Activated CD8-positive, alpha-beta memory T cell treated with anti-CD3 and anti-CD28 coated beads, Interleukin-2, amount 10 ng/mL, durations not matched to agents 7 days and 5 days (primary cell): ENCODE results near the gene SMARCB1. TPM values are rescaled to one million over a fixed set of nuclear protein-coding genes. Genes with fewer than 3 reads are reported as not detected.

Experiments
- ATAC-seq: fragments of 150-1000 bp; cut with Tn5 transposase; one replicate; pipeline ENCODE4 v1.10.0; 2021; ENCODE audit warnings: moderate library complexity
- CTCF ChIA-PET: fragments of 350-600 bp; sonication (Branson Sonifier 250); formaldehyde crosslinking; loops from one replicate; lab custom pipeline; 2021; ENCODE audit warnings: antibody characterized with exemption; lab: Charles Lee
- DNase-seq: peaks from one replicate; pipeline ENCODE4 v3.0.0-alpha.2; 2020
- H3K27ac Mint-ChIP-seq: one replicate; pipeline ENCODE4 v1.8.0; 2021; ENCODE audit warnings: mild to moderate bottlenecking, mixed read lengths
- H3K27me3 Mint-ChIP-seq: one replicate; pipeline ENCODE4 v1.8.0; 2021; ENCODE audit warnings: mixed read lengths
- H3K36me3 Mint-ChIP-seq: one replicate; pipeline ENCODE4 v1.8.0; 2021; ENCODE audit warnings: mild to moderate bottlenecking, mixed read lengths
- H3K4me1 Mint-ChIP-seq: one replicate; pipeline ENCODE4 v1.8.0; 2021; ENCODE audit warnings: mixed read lengths
- H3K4me3 Mint-ChIP-seq: one replicate; pipeline ENCODE4 v1.8.0; 2021; ENCODE audit warnings: mild to moderate bottlenecking, moderate library complexity, mixed read lengths
- H3K9me3 Mint-ChIP-seq: one replicate; pipeline ENCODE4 v1.8.0; 2022; ENCODE audit warnings: low read depth, mixed read lengths
- total RNA-seq, 2 experiments: library from RNA; stranded (reverse); gene quantifications; one replicate each; pipeline ENCODE4 v1.2.3, GENCODE V29; 2021

Gene SMARCB1
- total RNA-seq, 2 experiments from 2014 or later: 117 to 137 TPM

DNA sequence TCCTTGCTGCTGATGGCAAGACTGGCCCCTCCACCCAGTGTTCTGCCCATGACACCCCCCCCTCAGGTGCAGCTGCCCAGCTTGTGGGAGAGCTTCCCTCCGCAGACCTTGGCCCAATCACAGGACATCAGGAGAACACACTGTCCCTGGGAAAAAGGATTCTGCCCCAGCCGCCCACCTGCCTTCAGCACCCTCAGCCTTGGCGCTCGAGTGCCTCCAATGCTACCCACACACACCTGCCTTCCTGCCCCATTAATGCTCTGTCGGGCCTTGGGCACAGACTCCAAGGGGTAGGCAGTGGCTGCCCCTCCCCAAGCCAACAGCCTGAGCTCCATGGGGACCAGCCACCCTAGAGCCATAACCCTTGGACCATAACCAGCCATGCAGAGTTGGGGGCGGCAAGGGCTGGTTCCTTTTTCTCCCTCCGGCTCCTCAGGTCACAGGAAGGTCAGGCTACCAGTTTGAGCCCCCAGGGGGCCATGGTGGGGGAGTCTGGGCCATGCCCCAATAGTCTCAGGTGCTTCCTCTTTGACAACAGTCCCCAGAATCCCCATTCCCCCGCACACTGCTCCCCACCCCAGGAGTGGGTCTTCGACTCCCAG, 34.6 kb upstream of the SMARCB1 start:
- Mint-ChIP-seq H3K9me3 (no peaks in the 10 kb centered on the region), H3K4me1 (peaks cover 21% of the 10 kb centered on the region), H3K27me3 (no peaks in the 10 kb centered on the region), H3K4me3 (peak overlapping the region; percentile 78), H3K27ac (peak overlapping the region; percentile 74), H3K36me3 (no peaks in the 10 kb centered on the region)
- CTCF ChIA-PET: interaction anchor here (1.0 kb wide), 1 partner anchor 11 kb away, joined by 3 read pairs; the partner anchor contains the start of gene C22orf15
- no peak for ATAC-seq
- DNase-seq: no peak

DNA sequence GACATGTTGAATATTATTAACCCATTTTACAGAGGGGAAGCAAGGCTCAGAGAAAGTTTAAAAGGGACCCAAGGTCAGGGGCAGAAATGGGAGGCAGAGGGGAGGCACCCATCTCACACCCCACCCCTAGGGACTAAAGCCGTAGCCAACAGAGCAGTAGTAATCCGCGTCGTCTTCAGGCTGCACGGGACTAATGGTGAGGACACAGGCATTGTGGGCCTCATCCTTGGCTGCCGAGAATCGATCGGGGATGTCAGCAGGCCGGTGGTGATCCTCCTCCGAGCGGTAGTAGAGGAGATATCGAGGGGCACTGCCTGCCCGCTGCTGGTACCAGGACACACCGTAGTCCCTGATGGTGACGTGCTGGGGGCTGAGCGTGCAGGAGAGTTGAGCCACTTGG, 34.0 kb upstream of the SMARCB1 start:
- Mint-ChIP-seq H3K9me3 (no peaks in the 10 kb centered on the region), H3K4me1 (peaks cover 21% of the 10 kb centered on the region), H3K27ac (no peak overlapping the region), H3K36me3 (no peaks in the 10 kb centered on the region), H3K4me3 (peak overlapping the region; percentile 78), H3K27me3 (no peaks in the 10 kb centered on the region)
- DNase-seq: no peak
- CTCF ChIA-PET: interaction anchor here (1.0 kb wide), 1 partner anchor 11 kb away, joined by 3 read pairs; the partner anchor contains the start of gene C22orf15
- ATAC-seq: no peak

DNA sequence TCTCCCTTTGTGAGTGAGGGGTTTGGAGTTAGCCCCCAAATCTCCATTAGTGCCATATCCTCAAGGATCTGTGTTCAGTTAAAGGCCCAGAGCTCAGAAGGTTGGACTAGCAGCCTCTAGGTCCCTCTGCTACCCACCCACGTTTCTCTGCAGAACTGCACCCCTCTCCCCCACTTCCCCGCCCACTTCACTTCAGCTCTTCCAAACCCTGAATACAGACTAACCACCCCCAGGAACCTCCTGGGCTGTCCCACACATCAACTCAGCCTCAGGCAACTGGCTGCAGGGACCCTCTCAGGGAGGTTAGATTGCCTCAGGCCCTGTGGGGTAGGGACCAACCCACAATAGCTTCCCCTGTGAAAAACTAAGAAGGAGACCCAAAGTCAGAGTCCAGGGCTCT, 33.4 kb upstream of the SMARCB1 start:
- no peaks in the 10 kb centered on the region for H3K27me3 Mint-ChIP-seq
- CTCF ChIA-PET: interaction anchor here (1.1 to 1.4 kb wide), 2 partner anchors 10 to 18 kb away, joined by 3 read pairs; partner anchors contain the start of gene C22orf15
- no peaks in the 10 kb centered on the region for H3K9me3 Mint-ChIP-seq
- no peak overlapping the region for H3K4me3 Mint-ChIP-seq
- no peak for DNase-seq
- ATAC-seq: no peak
- no peaks in the 10 kb centered on the region for H3K36me3 Mint-ChIP-seq
- H3K27ac Mint-ChIP-seq: no peak overlapping the region
- peaks cover 21% of the 10 kb centered on the region for H3K4me1 Mint-ChIP-seq

DNA sequence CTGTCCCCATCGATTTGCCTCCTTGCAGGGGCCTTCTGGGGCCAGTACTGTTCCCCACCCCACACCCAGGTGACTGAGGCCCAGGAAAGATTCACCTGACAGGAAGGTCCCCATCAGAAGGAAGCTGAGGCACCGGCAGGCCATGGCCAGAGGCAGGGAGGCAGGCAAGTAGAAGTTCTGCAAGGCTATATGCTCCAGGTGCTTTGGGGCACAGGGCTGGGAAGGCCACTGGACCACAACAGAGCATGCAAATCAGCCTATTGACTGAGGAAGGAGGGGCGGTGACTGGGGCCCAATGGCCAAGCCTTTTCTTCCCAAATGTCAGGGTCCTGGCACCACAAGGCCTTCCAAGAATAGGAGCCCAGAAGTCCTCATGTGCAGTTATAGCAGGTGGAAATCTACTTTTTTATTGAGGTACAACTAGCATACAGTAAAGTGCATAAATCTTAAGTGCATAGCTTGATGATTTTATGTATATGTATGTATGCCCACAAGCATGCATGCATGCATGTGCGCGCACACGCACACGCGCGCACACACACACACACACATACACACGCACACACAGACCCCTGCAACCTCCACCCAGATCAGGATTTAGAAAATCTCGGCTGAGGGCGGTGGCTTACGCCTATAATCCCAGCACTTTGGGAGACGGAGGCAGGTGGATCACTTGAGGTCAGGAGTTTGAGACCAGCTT, 32.4 kb upstream of the SMARCB1 start, which contains the start of gene VPREB3:
Gene VPREB3 (minus strand): TSS at position 206 of the 700 bp plus-strand sequence. CDS start 62 bp downstream, at position 144.
- CTCF ChIA-PET: interaction anchor here (0.9 to 1.4 kb wide), 4 partner anchors 9 to 49 kb away, joined by 3 to 4 read pairs (median 3); partner anchors contain the start of gene C22orf15
- H3K27me3 Mint-ChIP-seq: no peaks in the 10 kb centered on the region
- H3K4me1 Mint-ChIP-seq: peaks cover 21% of the 10 kb centered on the region
- no peak within 1 kb of the TSS for H3K27ac Mint-ChIP-seq
- no peak within 1 kb of the TSS for H3K4me3 Mint-ChIP-seq
- H3K9me3 Mint-ChIP-seq: no peaks in the 10 kb centered on the region
- no peak for DNase-seq
- no peaks in the 10 kb centered on the region for H3K36me3 Mint-ChIP-seq
- no peak for ATAC-seq

DNA sequence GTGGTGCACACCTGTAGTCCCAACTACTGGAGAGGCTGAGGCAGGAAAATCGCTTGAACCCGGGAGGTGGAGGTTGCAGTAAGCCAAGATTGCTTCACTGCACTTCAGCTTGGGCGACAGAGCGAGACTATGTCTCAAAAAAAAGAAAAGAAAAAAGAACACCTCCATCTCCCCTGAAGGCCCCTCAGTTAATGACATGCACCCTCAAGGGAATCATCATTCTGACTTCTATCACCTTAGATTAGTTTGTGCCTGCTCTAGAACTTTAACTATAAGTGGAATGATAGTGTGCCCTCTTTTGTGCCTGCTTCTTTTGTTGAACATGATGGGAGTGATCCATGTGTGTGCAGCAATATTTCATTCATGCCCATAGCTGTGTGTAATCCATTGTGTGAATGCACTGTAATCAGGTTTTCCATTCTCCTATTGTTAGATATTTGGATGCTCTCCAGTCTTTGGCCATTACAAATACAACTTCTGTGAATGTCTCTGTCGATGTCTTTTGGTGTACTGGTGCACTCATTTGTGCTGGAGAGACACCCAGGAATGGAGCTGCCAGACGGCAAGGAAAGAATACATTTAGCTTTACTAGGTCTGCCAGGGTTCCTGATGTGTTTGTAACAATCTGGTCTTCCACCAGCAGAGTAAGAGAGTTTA, 31.7 kb upstream of the SMARCB1 start:
- Mint-ChIP-seq H3K27ac (no peak overlapping the region), H3K27me3 (no peaks in the 10 kb centered on the region), H3K4me3 (no peak overlapping the region), H3K36me3 (no peaks in the 10 kb centered on the region), H3K4me1 (peaks cover 14% of the 10 kb centered on the region), H3K9me3 (no peaks in the 10 kb centered on the region)
- ATAC-seq: no peak
- no peak for DNase-seq
- CTCF ChIA-PET: interaction anchor here (0.6 to 1.4 kb wide), 6 partner anchors 10 to 66 kb away, joined by 3 to 11 read pairs (median 3); no protein-coding TSS in a partner anchor

DNA sequence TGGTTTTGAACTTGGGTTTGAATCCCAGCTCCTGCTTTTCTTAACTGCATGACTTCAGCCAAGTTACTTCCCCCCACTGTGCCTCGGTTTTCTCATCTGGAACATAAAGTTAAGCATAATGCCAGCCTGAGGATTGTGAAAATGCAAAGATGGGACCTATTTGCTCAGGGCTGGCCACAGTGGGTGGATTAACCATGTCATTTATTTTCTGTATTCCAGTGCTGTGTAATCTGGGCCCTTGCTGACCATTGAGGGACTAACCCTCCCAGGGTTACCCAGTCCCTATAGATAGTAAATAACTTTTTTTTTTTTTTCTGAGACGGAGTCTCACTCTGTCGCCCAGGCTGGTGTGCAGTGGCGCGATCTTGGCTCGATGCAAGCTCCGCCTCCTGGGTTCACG, 31.1 kb upstream of the SMARCB1 start:
- H3K4me1 Mint-ChIP-seq: peaks cover 9% of the 10 kb centered on the region
- no peaks in the 10 kb centered on the region for H3K27me3 Mint-ChIP-seq
- CTCF ChIA-PET: interaction anchor here (0.6 to 1.3 kb wide), 4 partner anchors 9 to 65 kb away, joined by 3 to 11 read pairs (median 4); no protein-coding TSS in a partner anchor

DNA sequence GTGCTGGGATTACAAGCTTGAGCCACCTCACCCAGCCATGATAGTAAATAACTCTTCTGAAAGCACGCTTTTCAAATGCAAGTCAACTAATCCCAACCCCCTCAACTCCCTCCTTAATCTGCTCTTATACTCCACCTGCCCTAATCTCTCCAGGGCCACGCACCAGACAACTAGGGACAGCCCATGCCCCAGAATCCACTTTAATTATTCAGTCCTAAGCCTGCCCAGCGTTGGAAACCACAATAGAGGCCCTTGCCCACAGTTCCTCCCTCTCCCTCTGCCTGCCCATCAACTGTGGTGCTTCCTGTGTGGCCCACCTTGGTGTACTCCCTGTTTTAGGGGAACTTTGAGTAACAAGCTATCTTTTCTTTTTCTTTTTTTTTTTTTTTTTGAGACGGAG, 29.9 kb upstream of the SMARCB1 start:
- ATAC-seq (no peak), DNase-seq (no peak)
- Mint-ChIP-seq H3K9me3 (no peaks in the 10 kb centered on the region), H3K4me1 (peaks cover 6% of the 10 kb centered on the region), H3K36me3 (no peaks in the 10 kb centered on the region), H3K27ac (no peak overlapping the region), H3K27me3 (no peaks in the 10 kb centered on the region), H3K4me3 (no peak overlapping the region)
- CTCF ChIA-PET: no interaction called here

More for the DNA sequence above, 31.1 kb upstream of the SMARCB1 start:
- Mint-ChIP-seq H3K36me3 (no peaks in the 10 kb centered on the region), H3K4me3 (no peak overlapping the region), H3K27ac (no peak overlapping the region), H3K9me3 (no peaks in the 10 kb centered on the region)
- ATAC-seq (no peak), DNase-seq (no peak)

DNA sequence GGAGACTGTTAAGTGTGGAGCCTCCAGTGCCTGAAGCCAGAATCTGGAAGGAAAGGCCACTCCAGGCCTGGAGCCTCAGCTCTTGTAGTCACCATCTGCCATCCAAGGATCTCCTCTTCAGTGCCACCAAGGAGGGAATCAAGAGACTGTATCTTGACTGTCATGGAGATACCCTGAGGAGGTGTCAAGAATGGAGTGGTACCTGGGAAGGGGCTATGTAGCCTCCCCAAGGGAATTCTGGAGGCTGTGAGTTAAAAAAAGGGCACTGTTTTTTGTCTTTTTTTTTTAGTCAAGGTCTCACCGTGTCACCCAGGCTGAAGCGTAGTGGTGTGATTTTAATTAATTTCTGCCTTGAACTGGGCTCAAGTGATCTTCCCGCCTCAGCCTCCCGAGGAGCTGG, 27.2 kb upstream of the SMARCB1 start:
- no peak overlapping the region for H3K27ac Mint-ChIP-seq
- no peak overlapping the region for H3K4me3 Mint-ChIP-seq
- no peaks in the 10 kb centered on the region for H3K36me3 Mint-ChIP-seq
- ATAC-seq (no peak), DNase-seq (no peak)
- no peaks in the 10 kb centered on the region for H3K9me3 Mint-ChIP-seq
- no peaks in the 10 kb centered on the region for H3K27me3 Mint-ChIP-seq
- H3K4me1 Mint-ChIP-seq: peaks cover 25% of the 10 kb centered on the region
- CTCF ChIA-PET: interaction anchor here (0.9 to 1.4 kb wide), 3 partner anchors 9 to 90 kb away, joined by 3 to 5 read pairs (median 4); partner anchors contain the start of gene ZNF70

DNA sequence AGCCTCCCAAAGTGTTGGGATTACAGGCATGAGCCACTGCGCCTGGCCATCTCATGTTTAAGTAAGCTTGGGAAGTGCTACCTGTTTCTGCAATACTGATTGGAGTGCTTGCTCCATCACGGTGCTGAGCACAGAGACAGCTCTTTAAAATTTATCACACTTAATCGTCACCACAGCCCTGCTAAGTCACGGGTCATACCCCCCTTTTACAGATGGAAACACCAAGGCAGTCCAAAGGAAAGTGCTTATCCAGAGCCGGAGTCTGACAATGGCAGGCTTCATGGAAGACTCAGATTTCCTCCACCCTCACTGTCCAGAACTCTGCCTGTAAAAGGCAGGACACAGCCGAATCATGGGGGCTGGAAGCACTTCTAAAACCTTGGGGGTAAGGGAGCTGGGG, 26.7 kb upstream of the SMARCB1 start:
- Mint-ChIP-seq H3K4me3 (no peak overlapping the region), H3K4me1 (peaks cover 30% of the 10 kb centered on the region), H3K36me3 (no peaks in the 10 kb centered on the region), H3K27ac (no peak overlapping the region), H3K9me3 (no peaks in the 10 kb centered on the region), H3K27me3 (no peaks in the 10 kb centered on the region)
- no peak for DNase-seq
- ATAC-seq: no peak
- CTCF ChIA-PET: interaction anchor here (1.0 to 1.4 kb wide), 3 partner anchors 9 to 132 kb away, joined by 4 to 6 read pairs (median 5); partner anchors contain the start of gene ZNF70

DNA sequence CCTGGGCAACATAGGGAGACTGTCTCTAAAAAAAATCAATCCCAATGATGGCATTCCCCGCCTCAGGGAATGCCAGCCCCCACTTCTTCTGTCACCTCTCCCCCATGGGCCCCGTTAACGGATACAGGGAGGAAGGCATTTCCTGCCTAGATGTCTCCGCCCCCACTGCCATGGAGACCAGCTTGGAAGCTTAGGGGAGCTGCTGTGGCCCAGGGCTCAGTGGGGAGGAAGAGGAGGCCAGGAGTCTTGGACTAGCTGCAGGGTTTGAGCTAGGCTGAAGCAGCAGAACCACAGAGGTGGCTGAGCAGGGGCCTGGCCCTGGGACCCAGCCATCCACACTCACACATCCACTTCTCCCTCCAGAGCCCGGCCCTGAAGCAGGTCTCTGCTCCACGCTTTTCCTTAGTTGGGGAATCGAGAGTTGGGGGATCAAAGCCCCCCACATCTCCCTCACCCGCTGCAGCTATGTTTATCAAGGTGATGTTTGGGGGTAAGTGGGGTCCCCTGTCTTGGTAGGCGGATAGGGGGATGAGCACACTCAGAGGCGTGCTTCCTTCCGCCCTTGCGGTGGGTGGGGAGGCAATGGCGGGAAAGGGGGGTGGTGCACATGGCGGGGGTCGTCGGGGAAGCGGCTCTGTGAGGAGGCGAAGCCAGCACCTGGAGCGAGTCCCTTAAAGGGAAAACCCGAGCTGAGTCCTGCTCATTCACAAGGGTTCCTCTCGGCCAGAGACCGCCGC, 23.8 kb upstream of the SMARCB1 start, which contains the start of gene C22orf15:
Gene C22orf15 (plus strand): TSS at position 149 of the 737 bp plus-strand sequence. CDS start 317 bp downstream, at position 466.
- Mint-ChIP-seq H3K4me1 (peaks cover 43% of the 10 kb centered on the region), H3K4me3 (peak within 1 kb of the TSS; percentile 47), H3K27me3 (no peaks in the 10 kb centered on the region), H3K9me3 (no peaks in the 10 kb centered on the region), H3K27ac (peak within 1 kb of the TSS; percentile 83), H3K36me3 (peaks cover 3% of the 10 kb centered on the region)
- DNase-seq (peak; percentile 62), ATAC-seq (peak; percentile 6)
- CTCF ChIA-PET: interaction anchor here (0.8 to 1.8 kb wide), 7 partner anchors 9 to 135 kb away, joined by 3 to 5 read pairs (median 3); partner anchors contain the start of genes MIF and SLC2A11

DNA sequence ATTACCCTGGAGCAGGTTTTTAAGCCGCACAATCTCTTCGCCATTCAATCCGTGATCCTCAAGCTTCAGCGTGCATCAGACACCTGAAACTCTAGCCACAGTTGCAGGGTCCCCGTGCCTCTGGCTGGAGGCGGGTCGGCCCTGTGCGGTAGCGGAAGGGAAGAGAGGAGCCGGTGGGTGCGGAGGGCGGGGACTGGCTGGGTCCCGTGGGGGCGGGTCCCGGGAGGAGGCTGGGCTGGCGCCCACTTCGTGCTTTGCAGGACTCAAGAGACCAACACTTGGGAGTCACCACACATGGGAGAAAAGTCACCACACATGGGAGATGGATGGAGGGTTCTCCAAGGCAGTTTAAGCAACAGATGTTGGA, 23.2 kb upstream of the SMARCB1 start:
- CTCF ChIA-PET: interaction anchor here (0.8 to 1.8 kb wide), 9 partner anchors 10 to 136 kb away, joined by 3 to 5 read pairs (median 3); partner anchors contain the start of genes MIF and SLC2A11
- ATAC-seq (peak; percentile 57), DNase-seq (peak; percentile 75)
- Mint-ChIP-seq H3K36me3 (peaks cover 3% of the 10 kb centered on the region), H3K9me3 (no peaks in the 10 kb centered on the region), H3K4me3 (peak overlapping the region; percentile 47), H3K4me1 (peaks cover 43% of the 10 kb centered on the region), H3K27ac (peak overlapping the region; percentile 83), H3K27me3 (no peaks in the 10 kb centered on the region)

DNA sequence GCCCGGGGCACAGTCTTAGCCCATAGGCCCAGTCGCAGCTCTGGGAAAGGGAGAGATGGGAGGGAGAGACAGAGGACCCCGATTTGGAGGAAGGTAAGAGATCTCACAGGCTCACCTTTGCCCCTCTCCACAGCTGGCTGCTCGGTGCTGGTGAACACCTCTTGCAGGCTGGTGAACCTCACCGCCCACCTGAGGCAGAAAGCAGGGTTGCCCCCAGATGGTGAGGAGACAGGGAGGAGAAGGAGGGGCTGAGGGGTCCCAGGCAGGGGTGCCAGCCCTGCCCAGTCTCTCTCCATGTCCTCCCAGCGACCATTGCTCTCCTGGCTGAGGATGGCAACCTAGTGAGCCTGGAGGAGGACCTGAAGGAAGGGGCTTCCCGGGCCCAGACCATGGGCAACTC, 22.8 kb upstream of the SMARCB1 start:
- H3K36me3 Mint-ChIP-seq: peaks cover 3% of the 10 kb centered on the region
- CTCF ChIA-PET: interaction anchor here (1.1 to 1.8 kb wide), 6 partner anchors 11 to 130 kb away, joined by 3 to 5 read pairs (median 4); partner anchors contain the start of genes MIF and SLC2A11
- H3K27ac Mint-ChIP-seq: peak overlapping the region; percentile 83
- H3K9me3 Mint-ChIP-seq: no peaks in the 10 kb centered on the region
- H3K4me1 Mint-ChIP-seq: peaks cover 43% of the 10 kb centered on the region
- H3K4me3 Mint-ChIP-seq: peak overlapping the region; percentile 47
- no peak for ATAC-seq
- DNase-seq: no peak
- no peaks in the 10 kb centered on the region for H3K27me3 Mint-ChIP-seq
